ENCODE results near the gene GABBR2. TPM values are rescaled to one million over a fixed set of nuclear protein-coding genes. Genes with fewer than 3 reads are reported as not detected.

Gene GABBR2
- polyA plus RNA-seq, 1 donor (not counting 4 experiments of a cell fraction or from before 2014, with no cell fraction given): 0.01 TPM

DNA sequence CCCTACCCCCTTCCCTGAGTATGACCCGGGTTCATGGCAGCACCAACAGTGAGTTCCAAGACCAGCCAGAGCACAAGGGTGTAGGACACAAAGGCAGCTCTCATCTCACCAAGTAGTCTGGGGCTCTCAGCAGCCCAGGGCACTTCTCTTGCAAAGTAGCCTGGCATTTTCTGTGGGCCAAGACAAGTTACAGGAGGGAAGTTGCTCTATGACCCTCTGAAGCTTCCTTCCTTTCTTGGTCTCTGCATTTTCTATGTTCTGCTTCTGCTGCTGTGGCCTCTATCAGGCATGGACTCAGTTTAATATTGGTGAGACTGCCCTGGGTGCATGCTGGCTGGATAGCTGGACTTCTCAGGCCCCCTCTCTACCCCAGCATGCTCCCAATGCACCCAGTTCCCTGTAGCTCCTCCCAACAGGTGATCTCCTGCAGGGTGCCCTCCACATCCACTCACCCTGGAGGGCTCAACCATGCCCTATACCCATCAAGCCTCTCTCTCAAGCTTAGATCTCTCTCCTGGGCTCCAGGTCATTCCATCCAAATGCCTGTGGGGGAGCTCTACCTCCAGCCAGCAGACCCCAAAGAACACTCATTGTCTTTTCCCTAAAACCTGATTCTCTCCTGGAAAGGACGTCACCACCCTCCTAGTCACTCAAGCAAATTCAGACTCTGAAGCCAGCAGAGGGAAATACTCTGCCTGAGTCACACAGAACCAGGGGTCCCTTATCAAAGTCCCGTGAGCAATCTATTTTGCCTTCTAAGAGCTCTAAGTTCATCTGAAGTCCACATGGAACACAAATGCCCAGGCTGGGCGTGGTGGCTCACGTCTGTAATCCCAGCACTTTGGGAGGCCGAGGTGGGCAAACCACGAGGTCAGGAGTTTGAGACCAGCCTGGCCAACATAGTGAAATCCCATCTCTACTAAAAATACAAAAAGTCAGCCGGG, 467.1 kb downstream of the GABBR2 start:
- Histone ChIP-seq H4K20me1 (ENCODE audit: control insufficient read depth, extremely low read depth, insufficient read depth, low read length) (no peaks in the 10 kb centered on the region), H2AFZ (ENCODE audit: control insufficient read depth, low read length) (no peak overlapping the region), H3K27me3 (ENCODE audit: control insufficient read depth, extremely low read depth, insufficient read depth, low read length) (no peaks in the 10 kb centered on the region), H3K79me2 (ENCODE audit: control insufficient read depth, insufficient read depth, low read length) (peaks cover 69% of the 10 kb centered on the region), H3K4me1 (ENCODE audit: control insufficient read depth, extremely low read depth, insufficient read depth, low read length) (peaks cover 17% of the 10 kb centered on the region), H3K36me3 (ENCODE audit: control insufficient read depth in 2 of 2, extremely low read depth in 1 of 2, insufficient read depth in 2 of 2, low read length in 2 of 2) (peaks cover 37% of the 10 kb centered on the region in 2 experiments), H3K4me3 (ENCODE audit: control insufficient read depth in 2 of 3, extremely low read depth in 1 of 3, insufficient read depth in 2 of 3, low read depth in 1 of 3, low read length in 3 of 3) (no peak overlapping the region), H3K9me1 (ENCODE audit: control insufficient read depth, extremely low read depth, insufficient read depth, low read length) (no peaks in the 10 kb centered on the region), H3K9ac (ENCODE audit: control insufficient read depth, extremely low read depth, insufficient read depth, low read length) (no peak overlapping the region), H3K4me2 (ENCODE audit: control insufficient read depth, extremely low read depth, insufficient read depth, low read depth, low read length) (no peak overlapping the region), H3K9me3 (ENCODE audit: control insufficient read depth, low read depth, low read length) (no peaks in the 10 kb centered on the region), H3K27ac (ENCODE audit: control insufficient read depth, insufficient read depth, low read length) (no peak overlapping the region)
- dilution Hi-C loops (cut with MboI; ENCODE audit: extremely low pct_ligation_motif_present, low sequenced_read_pairs): no loop called here
- DNase-seq (ENCODE audit: low read depth, low spot score) (no peak), FAIRE-seq (no peak)
- TF ChIP-seq, protein P1, sequence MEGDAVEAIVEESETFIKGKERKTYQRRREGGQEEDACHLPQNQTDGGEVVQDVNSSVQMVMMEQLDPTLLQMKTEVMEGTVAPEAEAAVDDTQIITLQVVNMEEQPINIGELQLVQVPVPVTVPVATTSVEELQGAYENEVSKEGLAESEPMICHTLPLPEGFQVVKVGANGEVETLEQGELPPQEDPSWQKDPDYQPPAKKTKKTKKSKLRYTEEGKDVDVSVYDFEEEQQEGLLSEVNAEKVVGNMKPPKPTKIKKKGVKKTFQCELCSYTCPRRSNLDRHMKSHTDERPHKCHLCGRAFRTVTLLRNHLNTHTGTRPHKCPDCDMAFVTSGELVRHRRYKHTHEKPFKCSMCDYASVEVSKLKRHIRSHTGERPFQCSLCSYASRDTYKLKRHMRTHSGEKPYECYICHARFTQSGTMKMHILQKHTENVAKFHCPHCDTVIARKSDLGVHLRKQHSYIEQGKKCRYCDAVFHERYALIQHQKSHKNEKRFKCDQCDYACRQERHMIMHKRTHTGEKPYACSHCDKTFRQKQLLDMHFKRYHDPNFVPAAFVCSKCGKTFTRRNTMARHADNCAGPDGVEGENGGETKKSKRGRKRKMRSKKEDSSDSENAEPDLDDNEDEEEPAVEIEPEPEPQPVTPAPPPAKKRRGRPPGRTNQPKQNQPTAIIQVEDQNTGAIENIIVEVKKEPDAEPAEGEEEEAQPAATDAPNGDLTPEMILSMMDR (optimal IDR thresholded peaks at IDR 0.05 in 1 of 3, IDR thresholded peaks at IDR 0.05 in 1 of 3, conservative IDR thresholded peaks at IDR 0.05 in 1 of 3; ENCODE audit: extremely low read depth in 1 of 3, insufficient read depth in 2 of 3, low read length in 3 of 3): no peak
- TF ChIP-seq EZH2 (IDR thresholded peaks at IDR 0.05; ENCODE audit: low read length): no peak

DNA sequence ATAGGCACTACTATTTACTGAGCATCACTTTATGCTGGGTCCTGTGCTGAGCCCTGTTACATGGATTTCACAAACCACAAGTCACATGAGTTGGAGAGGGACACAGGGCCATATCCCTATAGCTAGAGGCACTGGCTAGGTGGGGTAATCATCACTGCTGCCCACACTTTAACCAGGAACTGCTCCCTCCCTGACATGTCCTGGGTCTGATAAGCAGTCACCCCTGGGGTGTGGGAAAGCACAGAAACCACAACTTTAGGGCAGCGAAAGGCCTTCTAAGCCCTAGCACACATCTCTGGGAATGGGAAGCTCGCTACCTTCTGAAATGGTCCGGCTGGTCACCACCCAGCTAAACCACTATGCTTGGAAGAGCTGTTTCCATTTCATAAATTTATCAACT, 468.3 kb downstream of the GABBR2 start:
- FAIRE-seq: no peak

More for the DNA sequence above, 468.3 kb downstream of the GABBR2 start:
- H3K9ac ChIP-seq (ENCODE audit: control insufficient read depth, extremely low read depth, insufficient read depth, low read length): no peak overlapping the region
- DNase-seq (ENCODE audit: low read depth, low spot score): no peak
- dilution Hi-C loops (cut with MboI; ENCODE audit: extremely low pct_ligation_motif_present, low sequenced_read_pairs): no loop called here
- H3K79me2 ChIP-seq (ENCODE audit: control insufficient read depth, insufficient read depth, low read length): peaks cover 65% of the 10 kb centered on the region
- H3K27ac ChIP-seq (ENCODE audit: control insufficient read depth, insufficient read depth, low read length): no peak overlapping the region
- no peak overlapping the region for H3K4me3 ChIP-seq (ENCODE audit: control insufficient read depth in 2 of 3, extremely low read depth in 1 of 3, insufficient read depth in 2 of 3, low read depth in 1 of 3, low read length in 3 of 3)
- no peaks in the 10 kb centered on the region for H3K9me1 ChIP-seq (ENCODE audit: control insufficient read depth, extremely low read depth, insufficient read depth, low read length)
- no peak overlapping the region for H2AFZ ChIP-seq (ENCODE audit: control insufficient read depth, low read length)
- no peak overlapping the region for H3K4me2 ChIP-seq (ENCODE audit: control insufficient read depth, extremely low read depth, insufficient read depth, low read depth, low read length)
- H3K27me3 ChIP-seq (ENCODE audit: control insufficient read depth, extremely low read depth, insufficient read depth, low read length): no peaks in the 10 kb centered on the region
- peaks cover 14% of the 10 kb centered on the region for H3K4me1 ChIP-seq (ENCODE audit: control insufficient read depth, extremely low read depth, insufficient read depth, low read length)
- H4K20me1 ChIP-seq (ENCODE audit: control insufficient read depth, extremely low read depth, insufficient read depth, low read length): no peaks in the 10 kb centered on the region
- H3K36me3 ChIP-seq (ENCODE audit: control insufficient read depth in 2 of 2, extremely low read depth in 1 of 2, insufficient read depth in 2 of 2, low read length in 2 of 2): peaks cover 35 to 36% of the 10 kb centered on the region in 2 experiments
- TF ChIP-seq, protein P1 (optimal IDR thresholded peaks at IDR 0.05 in 1 of 3, IDR thresholded peaks at IDR 0.05 in 1 of 3, conservative IDR thresholded peaks at IDR 0.05 in 1 of 3; ENCODE audit: extremely low read depth in 1 of 3, insufficient read depth in 2 of 3, low read length in 3 of 3): no peak
- no peak for TF ChIP-seq EZH2 (IDR thresholded peaks at IDR 0.05; ENCODE audit: low read length)
- H3K9me3 ChIP-seq (ENCODE audit: control insufficient read depth, low read depth, low read length): no peaks in the 10 kb centered on the region

Other genes with a start within 250 kb of the GABBR2 start
- gene ANKS6, start 87.6 kb upstream of the GABBR2 start, polyA plus RNA-seq: 11.5 to 14.4 TPM (median 13.5 TPM) in 3 replicates
- 1.1 to 1.8 TPM (median 1.2 TPM) in 3 replicates for gene GALNT12, start 98.7 kb upstream of the GABBR2 start, polyA plus RNA-seq
- 0.01 TPM in 1 of 3 replicates, not detected in the others for gene COL15A1, start 235.0 kb upstream of the GABBR2 start, polyA plus RNA-seq